ENCODE measurements around the gene SOX9.
"Not testable (repeated sequence)": the region's sequence is repeated elsewhere in the genome, so short reads cannot be mapped to it uniquely, and the experiment has no call there.

SOX9 gene

GRCh38 chr17:72111336-72111923, 9.4 kb upstream of the SOX9 start:
- DNase-seq: no peak

- DNase-seq: not testable (repeated sequence)
These were observed 8.9 kb upstream of the SOX9 start for GRCh38 chr17:72111926-72112325.

- DNase-seq: no peak
These were observed 7.1 kb upstream of the SOX9 start for GRCh38 chr17:72113751-72114150.

GRCh38 chr17:72115781-72116525, 4.9 kb upstream of the SOX9 start:
- DNase-seq: no peak

- DNase-seq: no peak
These were observed 3.9 kb upstream of the SOX9 start for GRCh38 chr17:72116661-72117521.

- DNase-seq: no peak
These were observed 3.1 kb upstream of the SOX9 start for GRCh38 chr17:72117535-72118334.

GRCh38 chr17:72118335-72119076, 2.3 kb upstream of the SOX9 start:
- DNase-seq: no peak

- no peak for DNase-seq
These were observed 1.5 kb upstream of the SOX9 start for GRCh38 chr17:72119077-72119872.

GRCh38 chr17:72119873-72120641, 763 bp upstream of the SOX9 start:
- DNase-seq: no peak

GRCh38 chr17:72121164-72122009, 567 bp downstream of the SOX9 start:
- no peak for DNase-seq

GRCh38 chr17:72122010-72122764, 1.4 kb downstream of the SOX9 start:
- DNase-seq: no peak

- DNase-seq: no peak
These were observed 2.1 kb downstream of the SOX9 start for GRCh38 chr17:72122765-72123529.

GRCh38 chr17:72123530-72124437, 3.0 kb downstream of the SOX9 start:
- no peak for DNase-seq

GRCh38 chr17:72124438-72124775, 3.6 kb downstream of the SOX9 start:
- no peak for DNase-seq

- DNase-seq: no peak
These were observed 4.4 kb downstream of the SOX9 start for GRCh38 chr17:72125226-72125651.

- no peak for DNase-seq
These were observed 4.9 kb downstream of the SOX9 start for GRCh38 chr17:72125742-72126141.

All from NK-92 treated with Interleukin-12 subunit alpha and Interleukin-12 subunit beta, amount 100 ng/mL, for 24 hours (cell line).